D721Med (cell line): ENCODE measurements around the gene PTPN7.

Source experiments
- DNase-seq: peaks from one replicate; pipeline ENCODE4 v3.0.0; 2011; ENCODE audit warnings: low spot score; ENCODE audit not compliant: insufficient read length
- FAIRE-seq: peaks from 2 replicates; lab custom pipeline; 2011; peaks lifted over from hg19 to GRCh38; lab: Jason Lieb, UNC
- TF ChIP-seq, protein P1 (sequence below): IDR thresholded peaks from 2 replicates; pipeline ENCODE4 v1.5.1; 2012; ENCODE audit warnings: mild to moderate bottlenecking, control low read depth; ENCODE audit not compliant: insufficient read depth; ENCODE audit errors: missing control alignments

PTPN7 gene

DNA sequence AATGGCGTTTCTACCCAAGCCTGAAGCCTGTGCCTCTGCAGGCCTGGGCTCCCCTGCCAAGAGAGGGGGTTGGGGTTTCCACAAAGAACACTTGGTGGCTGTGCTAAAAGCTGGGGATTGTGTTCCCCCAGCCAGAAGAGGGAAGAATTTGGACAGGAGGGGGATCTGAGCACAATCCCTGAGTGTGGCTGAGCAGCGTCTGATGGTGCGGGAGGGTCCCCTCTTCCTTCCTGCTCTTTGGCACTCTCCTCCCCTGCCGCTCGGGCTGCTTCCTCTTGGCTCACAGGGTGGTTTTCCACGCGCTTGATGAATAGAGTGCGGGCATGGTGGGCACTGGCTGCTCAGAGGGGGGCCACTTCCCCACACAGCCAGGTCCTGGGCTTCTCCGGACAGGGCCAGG lies 34.0 kb downstream of the PTPN7 start:
- TF ChIP-seq, protein P1, sequence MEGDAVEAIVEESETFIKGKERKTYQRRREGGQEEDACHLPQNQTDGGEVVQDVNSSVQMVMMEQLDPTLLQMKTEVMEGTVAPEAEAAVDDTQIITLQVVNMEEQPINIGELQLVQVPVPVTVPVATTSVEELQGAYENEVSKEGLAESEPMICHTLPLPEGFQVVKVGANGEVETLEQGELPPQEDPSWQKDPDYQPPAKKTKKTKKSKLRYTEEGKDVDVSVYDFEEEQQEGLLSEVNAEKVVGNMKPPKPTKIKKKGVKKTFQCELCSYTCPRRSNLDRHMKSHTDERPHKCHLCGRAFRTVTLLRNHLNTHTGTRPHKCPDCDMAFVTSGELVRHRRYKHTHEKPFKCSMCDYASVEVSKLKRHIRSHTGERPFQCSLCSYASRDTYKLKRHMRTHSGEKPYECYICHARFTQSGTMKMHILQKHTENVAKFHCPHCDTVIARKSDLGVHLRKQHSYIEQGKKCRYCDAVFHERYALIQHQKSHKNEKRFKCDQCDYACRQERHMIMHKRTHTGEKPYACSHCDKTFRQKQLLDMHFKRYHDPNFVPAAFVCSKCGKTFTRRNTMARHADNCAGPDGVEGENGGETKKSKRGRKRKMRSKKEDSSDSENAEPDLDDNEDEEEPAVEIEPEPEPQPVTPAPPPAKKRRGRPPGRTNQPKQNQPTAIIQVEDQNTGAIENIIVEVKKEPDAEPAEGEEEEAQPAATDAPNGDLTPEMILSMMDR: no peak
- no peak for FAIRE-seq
- DNase-seq: no peak

GRCh38 chr1:202125611-202126010 lies 34.8 kb downstream of the PTPN7 start:
- TF ChIP-seq, protein P1: no peak
- no peak for FAIRE-seq
- no peak for DNase-seq

DNA sequence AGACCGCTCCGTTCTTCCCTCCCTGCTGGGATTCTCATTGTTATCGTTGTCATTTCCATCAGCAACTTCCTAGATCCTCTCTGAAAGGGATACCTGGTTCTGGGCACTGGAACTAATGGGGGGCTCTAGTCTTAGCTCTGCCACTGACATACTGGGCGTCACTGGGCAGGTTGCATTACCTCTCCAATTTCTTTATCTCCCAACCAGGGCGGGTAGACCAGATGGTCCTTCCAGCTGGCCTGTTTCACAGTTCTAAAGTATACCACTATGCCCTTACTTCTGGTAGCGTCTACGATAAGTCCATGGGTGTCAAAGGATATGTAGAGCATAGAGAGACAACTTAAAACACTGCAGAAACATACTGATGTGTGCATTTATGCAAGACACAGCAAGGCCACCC lies 36.3 kb downstream of the PTPN7 start:
- TF ChIP-seq, protein P1: no peak
- FAIRE-seq: no peak
- no peak for DNase-seq

GRCh38 chr1:202123336-202123813 lies 37.0 kb downstream of the PTPN7 start:
- no peak for FAIRE-seq
- TF ChIP-seq, protein P1: no peak
- DNase-seq: no peak

DNA sequence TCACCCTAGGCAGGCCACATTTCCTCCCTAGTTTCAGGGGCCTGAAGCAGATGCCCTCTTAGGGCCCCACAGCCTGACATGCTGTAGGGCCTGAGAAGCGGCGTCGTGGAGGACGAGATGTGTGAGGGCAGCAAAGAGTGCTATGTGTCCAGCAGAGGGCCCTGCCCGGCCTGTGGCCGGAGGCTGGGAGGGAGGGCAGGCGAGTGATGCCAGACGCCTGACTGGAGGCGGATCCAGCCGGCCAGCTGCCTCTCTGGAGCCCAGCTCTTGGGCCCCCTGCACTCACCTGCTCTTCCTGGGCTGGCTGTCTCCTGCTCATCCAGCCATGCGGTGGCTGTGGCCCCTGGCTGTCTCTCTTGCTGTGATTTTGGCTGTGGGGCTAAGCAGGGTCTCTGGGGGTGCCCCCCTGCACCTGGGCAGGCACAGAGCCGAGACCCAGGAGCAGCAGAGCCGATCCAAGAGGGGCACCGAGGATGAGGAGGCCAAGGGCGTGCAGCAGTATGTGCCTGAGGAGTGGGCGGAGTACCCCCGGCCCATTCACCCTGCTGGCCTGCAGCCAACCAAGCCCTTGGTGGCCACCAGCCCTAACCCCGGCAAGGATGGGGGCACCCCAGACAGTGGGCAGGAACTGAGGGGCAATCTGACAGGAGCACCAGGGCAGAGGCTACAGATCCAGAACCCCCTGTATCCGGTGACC lies 37.6 kb downstream of the PTPN7 start, which contains the start of gene GPR37L1:
TSS of gene GPR37L1 (plus strand) at position 279 of the 697 bp plus-strand sequence. CDS start at position 326, 47 bp downstream.
- TF ChIP-seq, protein P1: no peak
- no peak for DNase-seq
- FAIRE-seq: no peak

GRCh38 chr1:202121006-202121405 lies 39.4 kb downstream of the PTPN7 start:
- FAIRE-seq (no peak), DNase-seq (no peak)
- TF ChIP-seq, protein P1: no peak

- TF ChIP-seq, protein P1: no peak
- FAIRE-seq (no peak), DNase-seq (no peak)
Measured at GRCh38 chr1:202117898-202118371, 42.5 kb downstream of the PTPN7 start.
